ENCODE results near the gene SHROOM2.

Gene SHROOM2

GRCh38 chrX:9770319-9770718 lies 15.9 kb upstream of the SHROOM2 start:
- Histone ChIP-seq H3K79me1 (replicated peaks; ENCODE audit: low read length, poor library complexity, severe bottlenecking) (no peaks in the 10 kb centered on the region), H3K9me3 (ENCODE audit: control insufficient read depth, low read length) (peaks cover 3% of the 10 kb centered on the region), H2BK5ac (ENCODE audit: low read depth, low read length, poor library complexity, severe bottlenecking) (no peak overlapping the region), H3K27ac (ENCODE audit: low read length, poor library complexity, severe bottlenecking) (no peak overlapping the region), H2AK5ac (ENCODE audit: low read length, severe bottlenecking) (no peak overlapping the region), H4K8ac (ENCODE audit: low read length) (no peak overlapping the region), H4K91ac (ENCODE audit: low read length) (no peak overlapping the region), H3K4ac (ENCODE audit: low read depth in 1 of 2, low read length in 2 of 2) (no peak overlapping the region), H3K14ac (ENCODE audit: low read length in 2 of 2) (no peak overlapping the region), H2BK12ac (ENCODE audit: low read length in 2 of 2) (no peak overlapping the region), H3K23ac (ENCODE audit: low read length in 2 of 2) (no peak overlapping the region), H3K9ac (ENCODE audit: low read length) (no peak overlapping the region), H3K27me3 (ENCODE audit: control insufficient read depth in 1 of 2, insufficient read depth in 1 of 2, low read length in 2 of 2) (peaks cover 0 to 15% of the 10 kb centered on the region in 2 experiments), H3K4me1 (ENCODE audit: control insufficient read depth, insufficient read depth, low read depth, low read length) (peaks cover 2% of the 10 kb centered on the region), H3K36me3 (ENCODE audit: control insufficient read depth in 1 of 2, insufficient read depth in 2 of 2, low read depth in 1 of 2, low read length in 2 of 2) (no peaks in the 10 kb centered on the region), H3K4me2 (ENCODE audit: low read length, poor library complexity, severe bottlenecking) (no peak overlapping the region), H3K4me3 (ENCODE audit: insufficient read depth in 1 of 2, low read depth in 1 of 2, low read length in 2 of 2) (no peak overlapping the region), H3K18ac (ENCODE audit: low read depth in 1 of 2, low read length in 2 of 2) (no peak overlapping the region), H2BK15ac (ENCODE audit: low read depth, poor library complexity, severe bottlenecking) (no peak overlapping the region), H2AFZ (ENCODE audit: low read depth, low read length) (no peak overlapping the region), H2BK120ac (ENCODE audit: low read depth, low read length) (no peak overlapping the region)
- WGBS = 5% methylated on average over 1 of the region's 1 CpG
- peak; percentile 27 for DNase-seq

GRCh38 chrX:9772943-9773342 lies 13.3 kb upstream of the SHROOM2 start:
- H4K91ac ChIP-seq (ENCODE audit: low read length) = no peak overlapping the region
- H3K27ac ChIP-seq (ENCODE audit: low read length, poor library complexity, severe bottlenecking) = no peak overlapping the region
- no peaks in the 10 kb centered on the region for H3K36me3 ChIP-seq (ENCODE audit: control insufficient read depth in 1 of 2, insufficient read depth in 2 of 2, low read depth in 1 of 2, low read length in 2 of 2)
- 100% methylated on average over 3 of the region's 6 CpGs for WGBS
- no peak overlapping the region for H4K8ac ChIP-seq (ENCODE audit: low read length)
- DNase-seq = no peak
- no peak overlapping the region for H2BK12ac ChIP-seq (ENCODE audit: low read length in 2 of 2)
- peaks cover 0 to 3% of the 10 kb centered on the region in 2 experiments for H3K27me3 ChIP-seq (ENCODE audit: control insufficient read depth in 1 of 2, insufficient read depth in 1 of 2, low read length in 2 of 2)
- no peak overlapping the region for H3K9ac ChIP-seq (ENCODE audit: low read length)
- no peak overlapping the region for H3K4me3 ChIP-seq (ENCODE audit: insufficient read depth in 1 of 2, low read depth in 1 of 2, low read length in 2 of 2)
- no peak overlapping the region for H2BK15ac ChIP-seq (ENCODE audit: low read depth, poor library complexity, severe bottlenecking)
- H3K9me3 ChIP-seq (ENCODE audit: control insufficient read depth, low read length) = peaks cover 3% of the 10 kb centered on the region
- H3K79me1 ChIP-seq (replicated peaks; ENCODE audit: low read length, poor library complexity, severe bottlenecking) = no peaks in the 10 kb centered on the region
- no peak overlapping the region for H3K4me2 ChIP-seq (ENCODE audit: low read length, poor library complexity, severe bottlenecking)
- H3K4me1 ChIP-seq (ENCODE audit: control insufficient read depth, insufficient read depth, low read depth, low read length) = no peaks in the 10 kb centered on the region
- H3K4ac ChIP-seq (ENCODE audit: low read depth in 1 of 2, low read length in 2 of 2) = no peak overlapping the region
- H2AFZ ChIP-seq (ENCODE audit: low read depth, low read length) = no peak overlapping the region
- H2BK120ac ChIP-seq (ENCODE audit: low read depth, low read length) = no peak overlapping the region
- H2BK5ac ChIP-seq (ENCODE audit: low read depth, low read length, poor library complexity, severe bottlenecking) = no peak overlapping the region
- no peak overlapping the region for H3K18ac ChIP-seq (ENCODE audit: low read depth in 1 of 2, low read length in 2 of 2)
- no peak overlapping the region for H3K23ac ChIP-seq (ENCODE audit: low read length in 2 of 2)
- no peak overlapping the region for H3K14ac ChIP-seq (ENCODE audit: low read length in 2 of 2)
- no peak overlapping the region for H2AK5ac ChIP-seq (ENCODE audit: low read length, severe bottlenecking)

GRCh38 chrX:9775930-9776329 lies 10.3 kb upstream of the SHROOM2 start:
- H3K4ac ChIP-seq (ENCODE audit: low read depth in 1 of 2, low read length in 2 of 2) = no peak overlapping the region
- H3K9me3 ChIP-seq (ENCODE audit: control insufficient read depth, low read length) = no peaks in the 10 kb centered on the region
- H4K8ac ChIP-seq (ENCODE audit: low read length) = no peak overlapping the region
- H3K4me2 ChIP-seq (ENCODE audit: low read length, poor library complexity, severe bottlenecking) = no peak overlapping the region
- no peak overlapping the region for H4K91ac ChIP-seq (ENCODE audit: low read length)
- H3K36me3 ChIP-seq (ENCODE audit: control insufficient read depth in 1 of 2, insufficient read depth in 2 of 2, low read depth in 1 of 2, low read length in 2 of 2) = no peaks in the 10 kb centered on the region
- no peak overlapping the region for H2BK120ac ChIP-seq (ENCODE audit: low read depth, low read length)
- no peak overlapping the region for H3K18ac ChIP-seq (ENCODE audit: low read depth in 1 of 2, low read length in 2 of 2)
- no peak overlapping the region for H3K9ac ChIP-seq (ENCODE audit: low read length)
- H3K79me1 ChIP-seq (replicated peaks; ENCODE audit: low read length, poor library complexity, severe bottlenecking) = peaks cover 2% of the 10 kb centered on the region
- WGBS = 96% methylated on average over 8 of the region's 8 CpGs
- no peak overlapping the region for H2AFZ ChIP-seq (ENCODE audit: low read depth, low read length)
- H3K27me3 ChIP-seq (ENCODE audit: control insufficient read depth in 1 of 2, insufficient read depth in 1 of 2, low read length in 2 of 2) = peaks cover 0 to 3% of the 10 kb centered on the region in 2 experiments
- H2AK5ac ChIP-seq (ENCODE audit: low read length, severe bottlenecking) = no peak overlapping the region
- no peak overlapping the region for H2BK5ac ChIP-seq (ENCODE audit: low read depth, low read length, poor library complexity, severe bottlenecking)
- H2BK15ac ChIP-seq (ENCODE audit: low read depth, poor library complexity, severe bottlenecking) = no peak overlapping the region
- H3K23ac ChIP-seq (ENCODE audit: low read length in 2 of 2) = no peak overlapping the region
- no peak overlapping the region for H3K4me3 ChIP-seq (ENCODE audit: insufficient read depth in 1 of 2, low read depth in 1 of 2, low read length in 2 of 2)
- DNase-seq = no peak
- H3K27ac ChIP-seq (ENCODE audit: low read length, poor library complexity, severe bottlenecking) = no peak overlapping the region
- no peaks in the 10 kb centered on the region for H3K4me1 ChIP-seq (ENCODE audit: control insufficient read depth, insufficient read depth, low read depth, low read length)
- no peak overlapping the region for H2BK12ac ChIP-seq (ENCODE audit: low read length in 2 of 2)
- no peak overlapping the region for H3K14ac ChIP-seq (ENCODE audit: low read length in 2 of 2)

GRCh38 chrX:9781941-9782340 lies 4.3 kb upstream of the SHROOM2 start:
- 83% methylated on average over 3 of the region's 7 CpGs for WGBS
- Histone ChIP-seq H2BK12ac (ENCODE audit: low read length in 2 of 2) (no peak overlapping the region), H3K4me3 (ENCODE audit: insufficient read depth in 1 of 2, low read depth in 1 of 2, low read length in 2 of 2) (no peak overlapping the region), H3K27me3 (ENCODE audit: control insufficient read depth in 1 of 2, insufficient read depth in 1 of 2, low read length in 2 of 2) (peaks cover 0 to 17% of the 10 kb centered on the region in 2 experiments), H2AK5ac (ENCODE audit: low read length, severe bottlenecking) (no peak overlapping the region), H3K23ac (ENCODE audit: low read length in 2 of 2) (no peak overlapping the region), H3K9ac (ENCODE audit: low read length) (no peak overlapping the region), H3K9me3 (ENCODE audit: control insufficient read depth, low read length) (peaks cover 6% of the 10 kb centered on the region), H4K91ac (ENCODE audit: low read length) (no peak overlapping the region), H2AFZ (ENCODE audit: low read depth, low read length) (no peak overlapping the region), H4K8ac (ENCODE audit: low read length) (no peak overlapping the region), H3K4me2 (ENCODE audit: low read length, poor library complexity, severe bottlenecking) (no peak overlapping the region), H2BK5ac (ENCODE audit: low read depth, low read length, poor library complexity, severe bottlenecking) (no peak overlapping the region), H3K79me1 (replicated peaks; ENCODE audit: low read length, poor library complexity, severe bottlenecking) (peaks cover 2% of the 10 kb centered on the region), H3K36me3 (ENCODE audit: control insufficient read depth in 1 of 2, insufficient read depth in 2 of 2, low read depth in 1 of 2, low read length in 2 of 2) (no peaks in the 10 kb centered on the region), H3K4me1 (ENCODE audit: control insufficient read depth, insufficient read depth, low read depth, low read length) (peaks cover 2% of the 10 kb centered on the region), H3K18ac (ENCODE audit: low read depth in 1 of 2, low read length in 2 of 2) (no peak overlapping the region), H3K27ac (ENCODE audit: low read length, poor library complexity, severe bottlenecking) (no peak overlapping the region), H2BK120ac (ENCODE audit: low read depth, low read length) (no peak overlapping the region), H3K14ac (ENCODE audit: low read length in 2 of 2) (no peak overlapping the region), H2BK15ac (ENCODE audit: low read depth, poor library complexity, severe bottlenecking) (no peak overlapping the region), H3K4ac (ENCODE audit: low read depth in 1 of 2, low read length in 2 of 2) (no peak overlapping the region)
- DNase-seq = no peak

Data from mesenchymal stem cell (in vitro differentiated cells and primary cell).